BLaER1 treated with 17β-estradiol and CSF1 and Interleukin-3, amounts not matched to agents 10 nM and 100 nM (cell line): ENCODE results near the gene RAMAC.
A peak's percentile ranks its signal among the peaks of the same experiment; 100 is the strongest.
"Not testable (repeated sequence)": the region's sequence is repeated elsewhere in the genome, so short reads cannot be mapped to it uniquely, and the experiment has no call there.

ENCODE experiments used
- H3K27ac ChIP-seq, 11 experiments: shearing (Covaris generic); formaldehyde crosslinking; 2 replicates each; pipeline ENCODE4 v1.8.1; 2022
- H3K27me3 ChIP-seq, 11 experiments: shearing (Covaris generic); formaldehyde crosslinking; 2 replicates each; pipeline ENCODE4 v1.8.1; 2022
- H3K36me3 ChIP-seq, 11 experiments: shearing (Covaris generic); formaldehyde crosslinking; 2 replicates each; pipeline ENCODE4 v1.8.1; 2022
- H3K4me1 ChIP-seq, 10 experiments: shearing (Covaris generic); formaldehyde crosslinking; 2 replicates each; pipeline ENCODE4 v1.8.1; 2022
- H3K4me2 ChIP-seq, 11 experiments: shearing (Covaris generic); formaldehyde crosslinking; 2 replicates each; pipeline ENCODE4 v1.8.1; 2022
- H3K4me3 ChIP-seq, 10 experiments: shearing (Covaris generic); formaldehyde crosslinking; 2 replicates each; pipeline ENCODE4 v1.8.1; 2022
- H3K9ac ChIP-seq, 11 experiments: shearing (Covaris generic); formaldehyde crosslinking; 2 replicates each; pipeline ENCODE4 v1.8.1; 2022
- H3K9me3 ChIP-seq, 11 experiments: shearing (Covaris generic); formaldehyde crosslinking; replicated peaks in 1 of 11; 2 replicates each; pipeline ENCODE4 v1.8.1; 2022
- H4K20me1 ChIP-seq, 11 experiments: shearing (Covaris generic); formaldehyde crosslinking; 2 replicates each; pipeline ENCODE4 v1.8.1; 2022
- Cebpa-rat ChIP-seq, 11 experiments: shearing (Covaris generic); IDR thresholded peaks; 2 replicates each; pipeline ENCODE4 v1.8.1; 2022

Gene RAMAC

DNA sequence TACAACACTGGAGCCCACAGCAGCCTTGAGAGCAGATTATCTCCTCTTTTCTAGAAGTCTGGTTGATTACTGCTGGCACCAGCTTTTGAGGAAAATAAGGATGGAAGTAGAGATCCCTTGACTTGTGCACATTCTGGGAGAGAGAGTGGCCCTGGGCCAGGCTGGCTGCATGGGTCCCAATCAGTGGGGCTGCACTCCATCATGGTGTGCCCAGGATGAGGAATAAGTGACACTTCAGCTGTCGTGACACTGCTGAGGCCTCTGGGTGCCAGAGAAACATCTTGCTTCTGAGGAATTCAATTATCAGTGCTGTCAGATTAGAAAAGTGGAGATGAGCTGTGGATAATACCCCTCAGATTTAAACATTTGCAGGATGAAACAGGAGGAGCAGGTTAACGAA is 9.1 kb downstream of the RAMAC start:
- Histone ChIP-seq H3K4me1 (peaks cover 0 to 4% (median 3%) of the 10 kb centered on the region in 10 experiments; a peak in 13 of 20 replicates), H3K9ac (no peak overlapping the region), H3K27ac (no peak overlapping the region), H3K9me3 (no peaks in the 10 kb centered on the region), H3K4me3 (no peak overlapping the region), H3K27me3 (no peaks in the 10 kb centered on the region), H4K20me1 (peaks cover 0 to 4% (median 0%) of the 10 kb centered on the region in 11 experiments; a peak in 1 of 22 replicates), H3K36me3 (peaks cover 15 to 31% (median 18%) of the 10 kb centered on the region in 11 experiments; a peak in 19 of 22 replicates), H3K4me2 (no peak overlapping the region)
- TF ChIP-seq Cebpa-rat (IDR thresholded peaks at IDR 0.05), result no peak

GRCh38 chr15:82995938-82996337 is 9.9 kb downstream of the RAMAC start:
- H3K4me3 ChIP-seq, result no peak overlapping the region
- peaks cover 0 to 2% (median 0%) of the 10 kb centered on the region in 11 experiments; a peak in 1 of 22 replicates for H4K20me1 ChIP-seq
- H3K9me3 ChIP-seq, result no peaks in the 10 kb centered on the region
- H3K27ac ChIP-seq, result no peak overlapping the region
- H3K4me1 ChIP-seq, result peaks cover 0 to 7% (median 5%) of the 10 kb centered on the region in 10 experiments; a peak in 14 of 20 replicates
- no peak overlapping the region for H3K4me2 ChIP-seq
- H3K9ac ChIP-seq, result no peak overlapping the region
- peaks cover 9 to 25% (median 14%) of the 10 kb centered on the region in 11 experiments; a peak in 19 of 22 replicates for H3K36me3 ChIP-seq
- H3K27me3 ChIP-seq, result no peaks in the 10 kb centered on the region
- TF ChIP-seq Cebpa-rat (IDR thresholded peaks at IDR 0.05), result no peak

DNA sequence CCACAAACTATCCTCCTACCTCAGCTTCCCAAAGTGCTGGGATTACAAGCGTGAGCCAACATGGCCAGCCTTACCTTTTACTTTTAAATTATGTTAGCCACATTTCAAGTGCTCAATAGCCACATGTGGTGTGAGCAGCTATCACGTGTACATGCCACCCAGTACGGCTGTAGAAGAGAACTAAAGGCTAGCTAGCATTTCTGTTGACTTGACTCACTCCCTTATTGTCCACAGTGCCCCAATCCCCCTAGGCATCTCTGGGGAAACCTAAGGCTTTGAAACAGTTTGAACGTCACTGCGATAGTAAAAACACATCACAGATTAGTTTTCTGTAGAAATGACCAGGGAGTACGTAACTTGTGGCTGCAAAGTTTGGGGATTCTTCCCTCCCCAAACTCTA is 13.4 kb downstream of the RAMAC start:
- Histone ChIP-seq H3K27me3 (no peaks in the 10 kb centered on the region), H4K20me1 (peaks cover 0 to 3% (median 0%) of the 10 kb centered on the region in 11 experiments; a peak in 2 of 22 replicates), H3K9ac (no peak overlapping the region), H3K36me3 (peaks cover 0 to 18% (median 6%) of the 10 kb centered on the region in 11 experiments; a peak in 10 of 22 replicates), H3K27ac (no peak overlapping the region), H3K9me3 (no peaks in the 10 kb centered on the region), H3K4me1 (peaks cover 0 to 7% (median 5%) of the 10 kb centered on the region in 10 experiments; a peak in 14 of 20 replicates), H3K4me3 (no peak overlapping the region), H3K4me2 (no peak overlapping the region)
- no peak for TF ChIP-seq Cebpa-rat (IDR thresholded peaks at IDR 0.05)

DNA sequence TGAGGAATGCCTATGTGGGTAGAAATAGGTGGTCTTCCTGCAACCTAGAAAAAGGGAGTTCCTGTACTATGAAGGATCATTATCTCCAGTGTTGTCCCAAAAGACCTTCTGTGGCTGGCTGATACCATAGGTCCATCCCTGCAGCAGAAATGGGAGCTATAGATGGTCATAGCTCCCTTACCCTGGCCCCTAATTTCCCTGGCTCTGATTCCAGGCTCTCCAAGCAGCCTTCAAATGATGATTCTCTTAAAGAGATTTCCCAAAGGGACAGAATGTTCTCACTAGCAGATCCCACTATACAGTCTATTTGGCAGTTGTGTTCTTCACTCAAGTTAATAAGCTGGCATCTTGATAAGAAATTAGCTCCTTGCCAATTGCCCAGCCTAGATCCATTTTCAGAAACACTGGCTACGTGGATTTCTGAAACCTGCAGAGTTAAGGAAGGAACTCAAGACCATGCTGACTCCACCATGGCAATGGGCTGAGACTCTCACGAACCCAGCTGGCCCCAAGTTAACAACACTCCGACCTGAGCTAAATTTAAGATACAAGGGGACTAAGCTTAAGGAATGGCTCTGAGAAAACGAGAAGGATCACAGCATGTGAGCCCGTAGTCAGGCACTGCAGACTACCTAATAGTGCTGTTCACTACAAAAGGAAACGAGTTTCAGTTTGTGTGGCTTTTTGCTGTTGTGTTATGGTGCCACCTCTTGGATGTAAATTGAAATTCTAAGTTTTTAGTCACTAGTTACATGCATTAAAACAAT is 14.1 kb downstream of the RAMAC start:
- H3K9ac ChIP-seq, result peak overlapping the region; percentile 37 to 74 (median 65); a peak in 21 of 22 replicates
- peaks cover 0 to 3% (median 0%) of the 10 kb centered on the region in 11 experiments; a peak in 2 of 22 replicates for H4K20me1 ChIP-seq
- peaks cover 0 to 7% (median 5%) of the 10 kb centered on the region in 10 experiments; a peak in 14 of 20 replicates for H3K4me1 ChIP-seq
- H3K4me2 ChIP-seq, result peak overlapping the region; percentile 52 to 88 (median 66)
- no peaks in the 10 kb centered on the region for H3K27me3 ChIP-seq
- H3K27ac ChIP-seq, result peak overlapping the region in 7 of 11 experiments; percentile 11 to 57 (median 27); a peak in 10 of 22 replicates
- H3K4me3 ChIP-seq, result peak overlapping the region in 7 of 10 experiments; percentile 23 to 52 (median 33); a peak in 8 of 20 replicates
- H3K36me3 ChIP-seq, result peaks cover 5 to 24% (median 12%) of the 10 kb centered on the region in 11 experiments; a peak in 21 of 22 replicates
- no peak for TF ChIP-seq Cebpa-rat (IDR thresholded peaks at IDR 0.05)
- no peaks in the 10 kb centered on the region for H3K9me3 ChIP-seq

- not testable (repeated sequence) for H3K9me3 ChIP-seq, H3K4me1 ChIP-seq, H3K27me3 ChIP-seq, H4K20me1 ChIP-seq, H3K27ac ChIP-seq
- H3K9ac ChIP-seq, result peak overlapping the region in 6 of 11 experiments; percentile 62 to 74 (median 68); a peak in 8 of 22 replicates
- peaks cover 11 to 29% (median 18%) of the 10 kb centered on the region in 11 experiments; a peak in 21 of 22 replicates for H3K36me3 ChIP-seq
- H3K4me2 ChIP-seq, result peak overlapping the region in 4 of 11 experiments; percentile 57 to 82 (median 65); a peak in 7 of 22 replicates
- H3K4me3 ChIP-seq, result peak overlapping the region in 1 of 10 experiments; percentile 37; a peak in 4 of 20 replicates
These were observed 14.6 kb downstream of the RAMAC start for GRCh38 chr15:83000672-83001031.

- no peak for TF ChIP-seq Cebpa-rat (IDR thresholded peaks at IDR 0.05)
- no peaks in the 10 kb centered on the region for H3K27me3 ChIP-seq
- H3K4me2 ChIP-seq, result peak overlapping the region; percentile 72 to 94 (median 82)
- H4K20me1 ChIP-seq, result peaks cover 0 to 13% (median 0%) of the 10 kb centered on the region in 11 experiments; a peak in 7 of 22 replicates
- peaks cover 41 to 61% (median 51%) of the 10 kb centered on the region in 11 experiments for H3K36me3 ChIP-seq
- H3K4me1 ChIP-seq, result peaks cover 27 to 52% (median 42%) of the 10 kb centered on the region in 10 experiments
- peaks cover 0 to 20% (median 0%) of the 10 kb centered on the region in 11 experiments; a peak in 7 of 22 replicates for H3K9me3 ChIP-seq
- H3K4me3 ChIP-seq, result peak overlapping the region; percentile 79 to 99 (median 92)
- H3K27ac ChIP-seq, result peak overlapping the region; percentile 58 to 92 (median 89); a peak in 21 of 22 replicates
- H3K9ac ChIP-seq, result peak overlapping the region; percentile 87 to 95 (median 90)
These were observed 24.8 kb downstream of the RAMAC start for GRCh38 chr15:83010709-83011270.

GRCh38 chr15:83011271-83012075 is 25.5 kb downstream of the RAMAC start, which contains the start of gene C15orf40:
C15orf40 (minus strand) TSS chr15:83011639; CDS start chr15:83011607, 32 bp downstream.
- peaks cover 36 to 63% (median 52%) of the 10 kb centered on the region in 11 experiments for H3K36me3 ChIP-seq
- peak within 1 kb of the TSS; percentile 58 to 92 (median 89); a peak in 21 of 22 replicates for H3K27ac ChIP-seq
- H3K4me2 ChIP-seq, result peak within 1 kb of the TSS; percentile 72 to 94 (median 82)
- H3K4me3 ChIP-seq, result peak within 1 kb of the TSS; percentile 79 to 99 (median 92)
- H3K9ac ChIP-seq, result peak within 1 kb of the TSS; percentile 87 to 95 (median 90)
- H3K27me3 ChIP-seq, result no peaks in the 10 kb centered on the region
- no peak for TF ChIP-seq Cebpa-rat (IDR thresholded peaks at IDR 0.05)
- peaks cover 0 to 13% (median 0%) of the 10 kb centered on the region in 11 experiments; a peak in 7 of 22 replicates for H4K20me1 ChIP-seq
- H3K9me3 ChIP-seq, result peaks cover 0 to 20% (median 0%) of the 10 kb centered on the region in 11 experiments; a peak in 7 of 22 replicates
- H3K4me1 ChIP-seq, result peaks cover 27 to 52% (median 42%) of the 10 kb centered on the region in 10 experiments

DNA sequence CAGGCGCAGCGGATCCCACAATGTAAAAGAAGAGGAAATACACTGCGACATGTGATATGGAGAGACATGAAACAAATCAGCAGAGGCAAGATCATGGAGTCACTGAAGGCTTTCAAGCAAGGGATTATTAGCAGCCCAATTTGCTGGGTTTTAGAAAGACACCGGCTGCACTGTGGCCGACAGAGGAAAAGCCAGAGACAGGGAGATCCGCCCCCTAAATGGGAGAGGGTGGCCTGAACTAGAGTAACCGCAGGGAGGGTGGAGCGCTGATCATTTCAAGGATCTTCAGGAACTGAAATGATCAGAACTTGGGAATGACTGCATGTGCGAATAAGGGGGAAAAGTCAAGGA is 26.0 kb downstream of the RAMAC start:
- Histone ChIP-seq H3K36me3 (peaks cover 34 to 62% (median 51%) of the 10 kb centered on the region in 11 experiments), H3K27ac (peak overlapping the region; percentile 58 to 92 (median 89); a peak in 21 of 22 replicates), H3K4me2 (peak overlapping the region; percentile 72 to 92 (median 82)), H4K20me1 (peaks cover 0 to 12% (median 0%) of the 10 kb centered on the region in 11 experiments; a peak in 7 of 22 replicates), H3K4me3 (peak overlapping the region; percentile 79 to 99 (median 92)), H3K27me3 (no peaks in the 10 kb centered on the region), H3K9ac (peak overlapping the region; percentile 87 to 95 (median 90)), H3K4me1 (peaks cover 29 to 55% (median 42%) of the 10 kb centered on the region in 10 experiments), H3K9me3 (peaks cover 0 to 20% (median 0%) of the 10 kb centered on the region in 11 experiments; a peak in 7 of 22 replicates)
- no peak for TF ChIP-seq Cebpa-rat (IDR thresholded peaks at IDR 0.05)
